GM18526 (cell line): ENCODE data around the gene MBNL2.

ENCODE experiments used
- POLR2A ChIP-seq: IDR thresholded peaks from 3 replicates; pipeline ENCODE4 v1.6.1; 2011; ENCODE audit not compliant: insufficient read length; ENCODE audit errors: extremely low read depth

Gene MBNL2

GRCh38 chr13:97238432-97238831 lies 16.3 kb downstream of the MBNL2 start:
- TF ChIP-seq POLR2A = no peak

GRCh38 chr13:97238883-97239282 lies 16.8 kb downstream of the MBNL2 start:
- TF ChIP-seq POLR2A = no peak

GRCh38 chr13:97239306-97239705 lies 17.2 kb downstream of the MBNL2 start:
- TF ChIP-seq POLR2A = no peak

- no peak for TF ChIP-seq POLR2A
Measured at GRCh38 chr13:97239943-97240787, 18.0 kb downstream of the MBNL2 start.

- TF ChIP-seq POLR2A = no peak
Measured at GRCh38 chr13:97240788-97241734, 18.9 kb downstream of the MBNL2 start.

GRCh38 chr13:97241761-97242160 lies 19.6 kb downstream of the MBNL2 start:
- no peak for TF ChIP-seq POLR2A

- TF ChIP-seq POLR2A = no peak
Measured at GRCh38 chr13:97242755-97243497, 20.8 kb downstream of the MBNL2 start.

GRCh38 chr13:97243915-97244781 lies 22.0 kb downstream of the MBNL2 start:
- no peak for TF ChIP-seq POLR2A

- TF ChIP-seq POLR2A = no peak
Measured at GRCh38 chr13:97245011-97245410, 22.9 kb downstream of the MBNL2 start.

- TF ChIP-seq POLR2A = no peak
Measured at GRCh38 chr13:97246596-97247158, 24.5 kb downstream of the MBNL2 start.

- no peak for TF ChIP-seq POLR2A
Measured at GRCh38 chr13:97248243-97248642, 26.1 kb downstream of the MBNL2 start.

- TF ChIP-seq POLR2A = no peak
Measured at GRCh38 chr13:97249093-97249795, 27.1 kb downstream of the MBNL2 start.

- TF ChIP-seq POLR2A = no peak
Measured at GRCh38 chr13:97249796-97250495, 27.8 kb downstream of the MBNL2 start.
